NB4 (cell line): ENCODE results near the gene DNM1.
"Not testable (repeated sequence)": the region's sequence is repeated elsewhere in the genome, so short reads cannot be mapped to it uniquely, and the experiment has no call there.

ENCODE experiments used
- DNase-seq: peaks from one replicate; pipeline ENCODE4 v3.0.0; 2010; ENCODE audit warnings: low read depth
- H3K4me3 ChIP-seq: one replicate; pipeline ENCODE4 v1.5.1; 2011; ENCODE audit warnings: mild to moderate bottlenecking, low read depth, low read length, moderate library complexity
- MYC ChIP-seq: IDR thresholded peaks from 2 replicates; pipeline ENCODE4 v1.6.1; 2011; ENCODE audit warnings: low read depth, low read length
- POLR2A ChIP-seq: IDR thresholded peaks from 2 replicates; pipeline ENCODE4 v1.6.1; 2011; ENCODE audit warnings: mild to moderate bottlenecking; ENCODE audit not compliant: insufficient read length; ENCODE audit errors: extremely low read depth
- TF ChIP-seq, protein P1 (sequence below): IDR thresholded peaks from 2 replicates; pipeline ENCODE4 v1.6.1; 2011; ENCODE audit warnings: low read depth, low read length
- TF ChIP-seq, protein P2 (sequence below): IDR thresholded peaks from one replicate; pipeline ENCODE4 v1.5.1; 2012; ENCODE audit warnings: low read depth, low read length

The DNM1 gene

DNA sequence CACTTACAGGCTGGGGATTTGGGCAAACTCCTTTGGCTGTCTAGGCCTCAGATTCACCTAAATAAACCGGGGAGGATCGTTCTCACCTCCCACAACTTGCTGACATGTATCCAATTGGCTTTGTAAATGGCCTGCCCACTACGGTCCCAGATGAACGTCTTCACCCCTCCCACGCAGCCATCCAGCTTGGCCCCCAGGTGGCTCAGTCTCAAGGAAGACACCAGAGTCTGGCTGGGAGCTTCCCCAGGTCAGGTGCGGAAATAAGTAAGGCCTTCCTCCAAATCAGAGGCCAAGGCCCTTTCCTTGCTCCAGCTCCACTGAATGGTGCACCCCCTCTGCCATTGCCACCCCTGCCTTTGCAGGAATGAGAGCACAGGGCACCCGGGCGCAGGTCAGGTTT, 23.2 kb upstream of the DNM1 start:
- TF ChIP-seq, protein P1, sequence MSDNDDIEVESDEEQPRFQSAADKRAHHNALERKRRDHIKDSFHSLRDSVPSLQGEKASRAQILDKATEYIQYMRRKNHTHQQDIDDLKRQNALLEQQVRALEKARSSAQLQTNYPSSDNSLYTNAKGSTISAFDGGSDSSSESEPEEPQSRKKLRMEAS, result no peak
- no peak overlapping the region for H3K4me3 ChIP-seq
- DNase-seq, result no peak

DNA sequence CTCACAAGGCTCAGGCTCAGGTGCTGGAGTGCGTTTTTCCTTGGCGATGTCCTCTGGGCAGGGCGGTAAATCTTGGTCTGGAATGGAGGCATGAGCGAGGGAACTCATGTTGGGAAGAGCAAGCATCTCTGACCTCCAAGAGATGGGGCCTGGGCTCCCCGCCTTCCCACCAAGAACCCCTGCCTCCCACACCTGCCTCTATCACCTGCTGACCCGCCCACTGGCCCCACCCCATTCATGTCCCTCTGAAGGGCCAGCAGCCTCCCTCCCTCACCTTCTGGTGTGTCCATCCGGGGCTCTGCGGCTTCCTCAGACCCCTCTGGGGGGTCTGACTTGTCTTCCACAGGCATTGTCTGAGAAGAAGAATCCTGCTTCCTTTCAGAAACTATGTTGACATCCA, 22.7 kb upstream of the DNM1 start:
- no peak for DNase-seq
- TF ChIP-seq, protein P2, sequence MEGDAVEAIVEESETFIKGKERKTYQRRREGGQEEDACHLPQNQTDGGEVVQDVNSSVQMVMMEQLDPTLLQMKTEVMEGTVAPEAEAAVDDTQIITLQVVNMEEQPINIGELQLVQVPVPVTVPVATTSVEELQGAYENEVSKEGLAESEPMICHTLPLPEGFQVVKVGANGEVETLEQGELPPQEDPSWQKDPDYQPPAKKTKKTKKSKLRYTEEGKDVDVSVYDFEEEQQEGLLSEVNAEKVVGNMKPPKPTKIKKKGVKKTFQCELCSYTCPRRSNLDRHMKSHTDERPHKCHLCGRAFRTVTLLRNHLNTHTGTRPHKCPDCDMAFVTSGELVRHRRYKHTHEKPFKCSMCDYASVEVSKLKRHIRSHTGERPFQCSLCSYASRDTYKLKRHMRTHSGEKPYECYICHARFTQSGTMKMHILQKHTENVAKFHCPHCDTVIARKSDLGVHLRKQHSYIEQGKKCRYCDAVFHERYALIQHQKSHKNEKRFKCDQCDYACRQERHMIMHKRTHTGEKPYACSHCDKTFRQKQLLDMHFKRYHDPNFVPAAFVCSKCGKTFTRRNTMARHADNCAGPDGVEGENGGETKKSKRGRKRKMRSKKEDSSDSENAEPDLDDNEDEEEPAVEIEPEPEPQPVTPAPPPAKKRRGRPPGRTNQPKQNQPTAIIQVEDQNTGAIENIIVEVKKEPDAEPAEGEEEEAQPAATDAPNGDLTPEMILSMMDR, result no peak
- TF ChIP-seq, protein P1, result no peak
- TF ChIP-seq POLR2A (no peak), MYC (no peak)
- H3K4me3 ChIP-seq, result no peak overlapping the region

DNA sequence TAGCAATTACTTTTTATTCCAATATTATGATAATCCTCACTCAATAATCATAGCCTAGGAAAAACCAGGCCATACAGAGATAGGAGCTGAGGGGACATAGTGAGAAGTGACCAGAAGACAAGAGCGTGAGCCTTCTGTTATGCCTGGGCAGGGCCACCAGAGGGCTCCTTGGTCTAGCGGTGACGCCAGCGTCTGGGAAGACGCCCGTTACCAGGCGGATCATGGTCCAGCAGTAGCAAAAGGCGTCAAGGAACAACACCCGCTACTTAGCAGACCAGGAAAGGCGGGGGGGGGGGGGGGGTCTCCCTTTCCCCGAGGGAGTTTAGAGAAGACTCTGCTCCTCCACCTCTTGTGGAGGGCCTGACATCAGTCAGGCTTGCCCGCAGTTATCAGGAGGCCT, 21.7 kb upstream of the DNM1 start:
- DNase-seq, H3K4me3 ChIP-seq: not testable (repeated sequence)
- TF ChIP-seq, protein P2, result peak; percentile 25

DNA sequence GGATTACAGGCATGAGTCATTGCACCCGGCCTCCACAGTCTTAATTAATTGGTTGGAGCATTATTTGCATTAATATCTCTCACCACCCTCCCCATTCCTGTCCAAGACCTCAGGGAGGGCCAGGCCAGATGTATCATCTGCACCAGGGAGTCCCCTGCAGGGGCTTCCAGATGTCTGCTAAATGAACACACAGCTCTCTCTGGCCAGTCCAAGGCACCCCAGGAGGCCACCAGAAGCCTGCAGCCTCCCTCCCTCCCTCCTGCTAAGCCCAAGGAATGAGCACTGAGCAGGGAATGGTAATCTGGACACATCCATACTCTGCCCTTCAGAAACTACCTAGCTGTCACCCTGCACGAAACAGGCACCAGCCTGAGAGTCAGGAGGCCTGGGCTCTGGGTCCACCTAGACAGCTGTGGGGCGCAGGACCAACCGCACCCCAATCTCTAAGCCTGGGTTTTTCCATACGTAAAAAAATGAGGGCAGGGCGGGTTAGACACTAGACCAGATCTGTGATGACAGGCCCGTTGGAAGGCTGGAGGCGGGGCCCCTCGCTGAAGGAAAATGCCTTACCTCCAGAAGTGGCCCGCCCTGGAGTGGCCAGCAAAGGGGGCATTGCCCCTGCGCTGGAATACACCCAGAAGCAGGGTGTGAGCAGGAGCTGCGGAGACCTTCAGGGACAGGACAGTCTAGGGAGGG, 20.1 kb upstream of the DNM1 start:
- no peak for DNase-seq
- H3K4me3 ChIP-seq, result no peak overlapping the region
- no peak for TF ChIP-seq POLR2A
- TF ChIP-seq, protein P2, result no peak
- TF ChIP-seq, protein P1, result no peak

DNA sequence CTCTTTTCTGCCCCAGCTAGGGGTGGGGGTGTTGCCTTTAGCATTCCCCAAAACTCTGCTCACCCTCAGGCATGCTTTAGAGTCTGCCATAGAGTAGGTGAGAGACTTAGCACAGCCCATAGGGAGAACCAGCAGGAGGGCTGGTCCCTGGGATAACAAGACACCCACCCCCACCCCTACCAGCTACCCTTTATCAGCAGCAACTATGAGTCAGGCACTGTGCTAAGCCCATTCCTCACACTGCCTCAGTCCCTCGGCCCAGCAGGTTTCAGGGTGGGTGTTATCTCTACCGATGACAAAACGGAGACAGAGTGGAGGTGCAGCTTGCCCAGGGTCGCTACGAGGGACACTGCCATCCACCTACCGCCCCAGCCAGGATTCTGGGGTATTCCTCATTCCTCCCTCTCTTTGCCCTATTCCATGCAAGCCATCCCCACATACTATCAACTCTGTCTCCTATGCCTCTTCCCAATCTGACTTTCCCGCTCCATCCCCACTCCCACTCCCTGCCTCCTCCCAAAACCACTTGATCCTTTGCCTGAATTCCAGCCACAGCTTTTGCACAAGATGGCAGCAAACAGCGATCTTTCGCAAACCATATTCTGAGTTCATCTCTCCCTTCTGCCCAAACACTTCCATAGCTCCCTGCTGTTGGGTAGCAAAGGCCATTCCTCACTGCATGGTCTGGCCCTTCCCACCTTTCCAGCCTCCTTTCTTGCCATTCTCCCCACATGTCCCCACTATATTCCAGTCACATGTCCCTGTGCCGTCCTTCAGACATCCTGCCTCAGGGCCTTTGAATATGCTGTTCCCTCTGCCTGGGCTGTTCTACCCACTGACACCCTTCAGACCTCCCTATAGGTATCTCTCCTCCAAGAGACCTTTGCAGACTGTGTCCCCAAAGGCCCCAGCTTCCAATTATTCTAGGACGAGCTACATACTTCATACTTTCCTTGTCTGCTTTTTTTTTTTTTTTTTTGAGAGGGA, 16.9 kb upstream of the DNM1 start:
- DNase-seq, result no peak
- H3K4me3 ChIP-seq, result no peak overlapping the region
- TF ChIP-seq, protein P2, result no peak
- TF ChIP-seq POLR2A, result no peak
- TF ChIP-seq MYC, result no peak
- TF ChIP-seq, protein P1, result no peak

DNA sequence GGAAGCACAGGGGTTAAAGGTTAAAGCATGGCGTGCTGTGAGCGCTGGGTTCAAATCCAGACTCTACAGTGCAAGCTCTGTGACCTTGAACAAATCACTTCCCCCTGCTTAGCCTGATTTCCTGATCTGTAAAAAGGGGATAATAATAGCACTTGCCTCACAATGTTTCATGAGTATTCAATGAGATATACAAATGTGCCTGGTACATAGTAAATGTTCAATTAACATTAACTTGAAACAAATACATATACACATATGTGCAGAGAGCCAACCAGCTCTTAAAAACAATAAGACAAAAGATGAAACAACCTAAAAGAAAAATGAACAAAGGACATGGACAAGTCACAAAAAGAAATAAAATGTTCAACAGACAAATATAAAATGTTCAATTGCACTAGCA, 15.8 kb upstream of the DNM1 start:
- no peak overlapping the region for H3K4me3 ChIP-seq
- TF ChIP-seq POLR2A (no peak), MYC (no peak)
- TF ChIP-seq, protein P2, result no peak
- TF ChIP-seq, protein P1, result no peak
- no peak for DNase-seq
